Fibroblast of lung (primary cell): ENCODE data around the gene CHIT1. TPM values are rescaled to one million over a fixed set of nuclear protein-coding genes. Genes with fewer than 3 reads are reported as not detected.
"Not testable (repeated sequence)": the region's sequence is repeated elsewhere in the genome, so short reads cannot be mapped to it uniquely, and the experiment has no call there.

ENCODE experiments used
- DNase-seq, 2 donors: peaks; one replicate each; pipeline versions ENCODE4 v3.0.0 to v3.0.0-alpha.2; 2010; ENCODE audit warnings: low read depth in 2 of 2
- H2AFZ ChIP-seq: 2 replicates; pipeline ENCODE4 v1.5.1; 2012; ENCODE audit warnings: low read length, control low read depth, inconsistent platforms
- H3K27ac ChIP-seq: 2 replicates; pipeline ENCODE4 v1.5.1; 2011; ENCODE audit warnings: low read length, control low read depth; ENCODE audit not compliant: insufficient read depth
- H3K27me3 ChIP-seq: 2 replicates; pipeline ENCODE4 v1.5.1; 2011; ENCODE audit warnings: mild to moderate bottlenecking, low read length; ENCODE audit not compliant: control insufficient read depth, insufficient read depth
- H3K36me3 ChIP-seq: 2 replicates; pipeline ENCODE4 v1.5.1; 2011; ENCODE audit warnings: low read length; ENCODE audit not compliant: control insufficient read depth, insufficient read depth
- H3K4me1 ChIP-seq: 2 replicates; pipeline ENCODE4 v1.5.1; 2011; ENCODE audit warnings: low read length; ENCODE audit not compliant: control insufficient read depth, insufficient read depth; ENCODE audit errors: extremely low read depth
- H3K4me2 ChIP-seq: 2 replicates; pipeline ENCODE4 v1.5.1; 2011; ENCODE audit warnings: low read length, control low read depth; ENCODE audit not compliant: insufficient read depth; ENCODE audit errors: extremely low read depth
- H3K4me3 ChIP-seq, 4 experiments: fragments of 200-600 bp in 1 of 4; sonication (generic) in 1 of 4; replicated peaks in 1 of 4; 2 replicates each; pipeline ENCODE4 v1.5.1; 2011 to 2016; ENCODE audit warnings: low read length in 4 of 4, low read depth in 3 of 4, mild to moderate bottlenecking in 3 of 4, control low read depth in 2 of 4, inconsistent platforms in 1 of 4, mixed read lengths in 1 of 4; ENCODE audit not compliant: insufficient read depth in 1 of 4; ENCODE audit errors: control extremely low read depth in 1 of 4
- H3K79me2 ChIP-seq: 2 replicates; pipeline ENCODE4 v1.5.1; 2012; ENCODE audit warnings: mild to moderate bottlenecking, low read length, inconsistent platforms; ENCODE audit not compliant: control insufficient read depth, insufficient read depth
- H3K9ac ChIP-seq: 2 replicates; pipeline ENCODE4 v1.5.1; 2011; ENCODE audit warnings: mild to moderate bottlenecking, low read length, control low read depth; ENCODE audit not compliant: insufficient read depth
- H3K9me3 ChIP-seq: 2 replicates; pipeline ENCODE4 v1.5.1; 2012; ENCODE audit warnings: low read depth, low read length; ENCODE audit not compliant: control insufficient read depth, insufficient read depth
- H4K20me1 ChIP-seq: 2 replicates; pipeline ENCODE4 v1.5.1; 2011; ENCODE audit warnings: low read length; ENCODE audit not compliant: control insufficient read depth, insufficient read depth; ENCODE audit errors: extremely low read depth
- EZH2 ChIP-seq: IDR thresholded peaks from 2 replicates; pipeline ENCODE4 v1.5.1; 2012; ENCODE audit warnings: low read length, control low read depth, mild to moderate bottlenecking; ENCODE audit errors: missing control alignments
- polyA plus RNA-seq, 2 donors: library from polyadenylated mRNA; depleted of rRNA in 1 of 2; stranded (reverse) in 1 of 2; unstranded in 1 of 2; fragments of >200 nt; gene quantifications; 2 replicates each; pipeline ENCODE4 v1.2.1, GENCODE V29; 2011 to 2012; ENCODE audit warnings: missing spikeins in 1 of 2
- total RNA-seq: library from RNA; depleted of rRNA; stranded (reverse); fragments of >200 nt; gene quantifications from 2 replicates; pipeline ENCODE4 v1.2.1, GENCODE V29; 2014
- TF ChIP-seq, protein P1 (sequence below), 2 donors: IDR thresholded peaks in 1 of 2; conservative IDR thresholded peaks in 1 of 2; 1 replicate in 1 of 2; 2 replicates in 1 of 2; pipeline ENCODE4 v1.5.1; 2011 to 2012; ENCODE audit warnings: low read length in 2 of 2, control low read depth in 1 of 2, inconsistent platforms in 1 of 2, low read depth in 1 of 2, mild to moderate bottlenecking in 1 of 2

CHIT1 gene
- total and polyA plus RNA-seq, 2 donors (not counting 1 experiment from before 2014, with no cell fraction given): not detected

GRCh38 chr1:203265541-203265940, 36.1 kb upstream of the CHIT1 start:
- H3K4me3 ChIP-seq: no peak overlapping the region
- no peaks in the 10 kb centered on the region for H3K79me2 ChIP-seq

GRCh38 chr1:203264052-203264501, 34.6 kb upstream of the CHIT1 start:
- no peak for DNase-seq
- H4K20me1 ChIP-seq: no peaks in the 10 kb centered on the region
- H3K27ac ChIP-seq: no peak overlapping the region
- H3K9me3 ChIP-seq: no peaks in the 10 kb centered on the region
- no peak overlapping the region for H2AFZ ChIP-seq
- H3K36me3 ChIP-seq: no peaks in the 10 kb centered on the region
- H3K4me2 ChIP-seq: no peak overlapping the region
- TF ChIP-seq, protein P1, sequence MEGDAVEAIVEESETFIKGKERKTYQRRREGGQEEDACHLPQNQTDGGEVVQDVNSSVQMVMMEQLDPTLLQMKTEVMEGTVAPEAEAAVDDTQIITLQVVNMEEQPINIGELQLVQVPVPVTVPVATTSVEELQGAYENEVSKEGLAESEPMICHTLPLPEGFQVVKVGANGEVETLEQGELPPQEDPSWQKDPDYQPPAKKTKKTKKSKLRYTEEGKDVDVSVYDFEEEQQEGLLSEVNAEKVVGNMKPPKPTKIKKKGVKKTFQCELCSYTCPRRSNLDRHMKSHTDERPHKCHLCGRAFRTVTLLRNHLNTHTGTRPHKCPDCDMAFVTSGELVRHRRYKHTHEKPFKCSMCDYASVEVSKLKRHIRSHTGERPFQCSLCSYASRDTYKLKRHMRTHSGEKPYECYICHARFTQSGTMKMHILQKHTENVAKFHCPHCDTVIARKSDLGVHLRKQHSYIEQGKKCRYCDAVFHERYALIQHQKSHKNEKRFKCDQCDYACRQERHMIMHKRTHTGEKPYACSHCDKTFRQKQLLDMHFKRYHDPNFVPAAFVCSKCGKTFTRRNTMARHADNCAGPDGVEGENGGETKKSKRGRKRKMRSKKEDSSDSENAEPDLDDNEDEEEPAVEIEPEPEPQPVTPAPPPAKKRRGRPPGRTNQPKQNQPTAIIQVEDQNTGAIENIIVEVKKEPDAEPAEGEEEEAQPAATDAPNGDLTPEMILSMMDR (conservative IDR thresholded peaks at IDR 0.05 in 1 of 2, IDR thresholded peaks at IDR 0.05 in 1 of 2; ENCODE audit: low read depth in 1 of 2, low read length in 2 of 2): no peak
- TF ChIP-seq EZH2: no peak
- H3K27me3 ChIP-seq: no peaks in the 10 kb centered on the region
- no peak overlapping the region for H3K9ac ChIP-seq
- H3K4me1 ChIP-seq: peaks cover 3% of the 10 kb centered on the region
- H3K79me2 ChIP-seq: no peaks in the 10 kb centered on the region
- H3K4me3 ChIP-seq: no peak overlapping the region

More at GRCh38 chr1:203265541-203265940, 36.1 kb upstream of the CHIT1 start:
- no peak overlapping the region for H3K9ac ChIP-seq
- H3K9me3 ChIP-seq: no peaks in the 10 kb centered on the region
- no peak overlapping the region for H3K4me2 ChIP-seq
- H4K20me1 ChIP-seq: no peaks in the 10 kb centered on the region
- no peak for TF ChIP-seq EZH2
- TF ChIP-seq, protein P1 (conservative IDR thresholded peaks at IDR 0.05 in 1 of 2, IDR thresholded peaks at IDR 0.05 in 1 of 2; ENCODE audit: low read depth in 1 of 2, low read length in 2 of 2): no peak
- no peak for DNase-seq
- H3K4me1 ChIP-seq: peaks cover 3% of the 10 kb centered on the region
- H3K27ac ChIP-seq: no peak overlapping the region
- peaks cover 3% of the 10 kb centered on the region for H3K27me3 ChIP-seq
- no peaks in the 10 kb centered on the region for H3K36me3 ChIP-seq
- H2AFZ ChIP-seq: no peak overlapping the region

DNA sequence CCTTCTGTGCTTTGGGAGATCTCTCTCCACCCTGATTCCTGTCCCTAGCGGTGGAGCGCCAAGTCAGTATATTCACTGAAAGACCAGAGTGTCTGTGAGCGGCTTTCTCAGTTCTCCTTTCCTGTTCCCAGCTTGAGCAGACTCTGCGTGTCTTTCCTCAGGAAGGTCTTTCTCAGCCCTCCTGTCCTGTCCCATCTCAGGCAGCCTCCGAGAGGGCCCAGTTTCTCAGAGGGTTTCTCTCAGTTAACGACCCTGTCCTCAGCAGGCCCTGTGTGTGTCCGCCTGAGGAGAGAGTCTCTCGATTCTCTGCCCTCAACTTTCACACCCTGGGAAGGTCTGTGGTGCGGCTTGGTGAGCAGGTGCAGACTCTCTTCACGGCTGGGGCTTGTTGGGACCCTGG, 34.0 kb upstream of the CHIT1 start:
- peaks cover 3% of the 10 kb centered on the region for H3K4me1 ChIP-seq
- DNase-seq: no peak
- no peaks in the 10 kb centered on the region for H3K79me2 ChIP-seq
- TF ChIP-seq EZH2: no peak
- TF ChIP-seq, protein P1 (conservative IDR thresholded peaks at IDR 0.05 in 1 of 2, IDR thresholded peaks at IDR 0.05 in 1 of 2; ENCODE audit: low read depth in 1 of 2, low read length in 2 of 2): no peak
- H3K36me3 ChIP-seq: no peaks in the 10 kb centered on the region
- no peak overlapping the region for H2AFZ ChIP-seq
- no peak overlapping the region for H3K4me2 ChIP-seq
- no peaks in the 10 kb centered on the region for H3K27me3 ChIP-seq
- H3K9ac ChIP-seq: no peak overlapping the region
- H4K20me1 ChIP-seq: no peaks in the 10 kb centered on the region
- no peaks in the 10 kb centered on the region for H3K9me3 ChIP-seq
- H3K27ac ChIP-seq: no peak overlapping the region
- H3K4me3 ChIP-seq: no peak overlapping the region

GRCh38 chr1:203256636-203257035, 27.2 kb upstream of the CHIT1 start:
- not testable (repeated sequence) for H4K20me1 ChIP-seq, H3K27me3 ChIP-seq, H3K79me2 ChIP-seq, H2AFZ ChIP-seq, H3K4me3 ChIP-seq, H3K4me2 ChIP-seq, H3K9me3 ChIP-seq, H3K27ac ChIP-seq, H3K4me1 ChIP-seq, H3K9ac ChIP-seq, DNase-seq, H3K36me3 ChIP-seq

- H3K36me3 ChIP-seq, H4K20me1 ChIP-seq, H3K9me3 ChIP-seq, H3K9ac ChIP-seq, H3K4me2 ChIP-seq, DNase-seq, H3K27me3 ChIP-seq, H3K79me2 ChIP-seq, H3K4me3 ChIP-seq, H3K27ac ChIP-seq, H2AFZ ChIP-seq, H3K4me1 ChIP-seq: not testable (repeated sequence)
Measured at GRCh38 chr1:203254782-203255181, 25.3 kb upstream of the CHIT1 start.
